HG03565 (cell line): ENCODE results near the gene PRKCE.

ENCODE experiments used
- ATAC-seq: cut with Tn5 transposase; IDR thresholded peaks from one replicate; pipeline ENCODE4 v1.9.1; 2021; ENCODE audit warnings: mild to moderate bottlenecking, moderate library complexity; ENCODE audit not compliant: unreplicated experiment

Gene PRKCE

DNA sequence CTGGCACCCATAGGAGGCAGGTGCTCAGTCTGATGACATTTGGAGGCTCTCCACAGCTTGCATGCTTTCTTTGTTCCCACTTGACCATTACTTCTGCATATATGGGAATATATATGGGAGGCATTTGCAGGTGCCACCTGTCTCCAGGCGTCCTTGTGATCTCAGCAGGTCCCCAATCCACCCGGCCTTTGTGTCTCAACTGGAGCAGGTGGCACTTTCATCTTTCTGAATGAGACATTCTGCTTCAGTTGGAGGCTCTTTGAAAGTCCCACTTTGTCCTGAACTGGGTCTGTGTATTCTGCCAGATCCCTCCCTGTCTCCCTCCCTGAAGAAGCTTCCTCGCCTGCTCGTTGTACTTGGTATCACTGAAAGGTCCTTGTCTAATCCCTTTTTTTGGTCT, 327.6 kb downstream of the PRKCE start:
- no peak for ATAC-seq

- no peak for ATAC-seq
Observed at GRCh38 chr2:45980161-45980865, 328.8 kb downstream of the PRKCE start.

DNA sequence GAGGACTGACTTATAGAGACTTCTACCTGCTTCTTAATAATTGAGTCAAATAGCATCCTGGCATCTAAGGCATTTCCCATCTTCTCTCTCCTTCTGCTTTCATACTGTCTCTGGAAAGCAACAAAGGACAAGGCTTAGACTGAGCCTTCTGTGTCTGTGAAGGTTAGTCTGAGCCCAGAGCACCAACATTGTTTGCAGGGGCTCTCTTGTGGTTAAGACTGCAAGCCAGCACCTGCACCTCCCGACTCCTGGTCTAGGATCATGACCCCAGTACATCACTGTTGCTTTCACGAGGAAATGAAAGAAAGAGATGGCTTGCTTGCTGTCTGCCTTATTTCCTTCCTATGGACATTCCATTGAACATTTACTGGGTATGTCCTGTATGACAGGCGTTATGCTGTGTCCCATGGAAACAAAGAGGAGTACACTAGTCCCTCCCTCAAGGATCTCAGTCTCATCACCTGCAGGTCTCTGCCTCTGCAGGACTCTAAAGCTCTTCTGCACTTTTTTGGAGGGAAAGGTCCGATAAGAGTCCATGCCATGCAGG, 330.0 kb downstream of the PRKCE start:
- no peak for ATAC-seq

DNA sequence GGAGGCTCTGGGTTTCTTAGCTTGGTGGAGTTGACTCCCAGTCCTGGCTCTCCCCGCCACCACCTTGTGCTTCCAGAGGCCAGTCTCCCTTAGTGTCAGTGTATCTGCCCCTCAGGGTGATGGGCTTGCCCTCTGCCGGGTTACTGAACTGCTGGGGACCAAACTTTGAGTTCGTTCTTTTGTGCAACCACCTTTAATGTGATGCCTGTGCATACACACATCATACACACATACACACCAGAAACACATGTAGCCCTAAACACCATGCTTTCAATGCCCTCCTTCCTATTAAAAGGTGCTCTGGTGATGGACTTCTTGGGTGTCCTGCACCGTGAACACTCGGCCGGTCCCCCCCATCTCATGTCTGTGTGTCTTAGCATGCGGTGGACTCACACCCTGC, 330.6 kb downstream of the PRKCE start:
- no peak for ATAC-seq

DNA sequence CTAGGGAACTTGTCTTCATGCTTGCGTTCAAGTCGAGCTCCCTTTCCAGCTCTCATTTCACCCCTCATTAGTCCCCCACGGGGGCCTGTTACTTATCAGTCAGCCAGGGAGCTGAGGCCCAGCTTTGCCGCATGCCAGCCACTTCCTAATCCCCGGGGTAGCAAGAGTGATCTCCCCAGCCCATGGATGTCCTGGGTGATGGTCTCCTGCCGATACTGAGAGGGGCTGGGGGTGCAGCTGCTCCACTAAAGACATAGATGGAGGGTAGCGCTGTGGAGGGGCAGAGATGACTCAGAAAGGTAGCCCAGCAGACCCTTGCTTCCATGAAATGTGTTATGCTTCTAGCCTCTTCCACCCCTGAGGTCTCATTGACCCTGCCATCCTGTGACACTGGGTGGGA, 331.7 kb downstream of the PRKCE start:
- ATAC-seq = no peak

DNA sequence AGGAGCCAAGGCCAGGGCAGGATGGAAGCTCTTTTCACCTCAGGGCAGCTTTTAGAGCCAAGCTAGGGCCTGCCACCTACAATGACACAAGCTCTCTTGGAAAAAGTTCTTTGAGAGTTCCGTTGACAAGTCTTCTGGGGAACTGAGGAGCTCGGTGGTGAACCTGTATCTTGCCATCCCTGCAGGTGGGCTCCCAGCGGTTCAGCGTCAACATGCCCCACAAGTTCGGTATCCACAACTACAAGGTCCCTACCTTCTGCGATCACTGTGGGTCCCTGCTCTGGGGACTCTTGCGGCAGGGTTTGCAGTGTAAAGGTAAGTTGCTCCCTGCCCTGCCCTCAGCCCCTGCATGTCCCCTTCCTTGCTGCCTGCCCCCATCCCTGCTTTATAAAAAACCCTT, 332.9 kb downstream of the PRKCE start:
- ATAC-seq = no peak

GRCh38 chr2:45984896-45985473, 333.5 kb downstream of the PRKCE start:
- no peak for ATAC-seq

GRCh38 chr2:45986509-45986908, 335.0 kb downstream of the PRKCE start:
- no peak for ATAC-seq

DNA sequence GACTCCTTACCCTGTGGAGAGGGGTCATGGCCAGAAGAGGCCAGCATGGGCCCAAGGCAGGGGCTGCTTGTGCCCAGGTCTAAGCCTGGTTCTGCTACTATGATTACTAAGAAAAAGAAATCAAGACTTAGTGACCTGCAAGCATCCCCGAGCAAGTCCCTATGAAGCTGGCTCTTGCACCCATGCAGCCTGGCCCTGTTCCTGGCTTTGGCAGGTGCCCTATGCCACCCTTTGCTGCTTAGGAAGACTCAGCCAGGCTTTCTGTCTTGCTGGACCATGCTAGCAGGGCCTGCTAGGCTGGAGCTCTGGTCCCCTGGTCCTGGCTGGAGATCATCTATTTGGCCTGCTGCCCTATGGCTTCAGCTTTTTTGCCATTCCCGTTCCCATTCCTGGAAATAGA, 336.4 kb downstream of the PRKCE start:
- ATAC-seq = no peak

- no peak for ATAC-seq
Observed at GRCh38 chr2:45988879-45989278, 337.4 kb downstream of the PRKCE start.

DNA sequence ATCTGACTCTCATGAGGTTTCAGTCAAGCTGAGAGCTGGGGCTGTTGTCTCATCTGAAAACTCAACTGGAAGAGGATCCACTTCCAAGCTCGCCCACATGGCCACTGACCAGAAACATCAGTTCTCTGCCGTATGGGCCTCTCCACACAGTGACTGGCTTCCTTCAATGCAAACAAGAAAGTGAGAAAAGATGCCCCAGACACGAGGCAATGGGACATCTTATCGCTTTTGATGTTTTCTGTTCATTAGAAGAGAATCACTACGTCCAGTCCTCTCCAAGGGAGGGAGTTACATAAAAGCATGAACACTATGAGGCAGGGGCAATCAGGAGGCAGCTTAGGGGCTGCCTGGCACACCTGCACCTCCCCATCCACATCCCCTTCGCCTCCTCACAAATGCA, 338.7 kb downstream of the PRKCE start:
- no peak for ATAC-seq

GRCh38 chr2:45992021-45992740, 340.7 kb downstream of the PRKCE start:
- no peak for ATAC-seq

DNA sequence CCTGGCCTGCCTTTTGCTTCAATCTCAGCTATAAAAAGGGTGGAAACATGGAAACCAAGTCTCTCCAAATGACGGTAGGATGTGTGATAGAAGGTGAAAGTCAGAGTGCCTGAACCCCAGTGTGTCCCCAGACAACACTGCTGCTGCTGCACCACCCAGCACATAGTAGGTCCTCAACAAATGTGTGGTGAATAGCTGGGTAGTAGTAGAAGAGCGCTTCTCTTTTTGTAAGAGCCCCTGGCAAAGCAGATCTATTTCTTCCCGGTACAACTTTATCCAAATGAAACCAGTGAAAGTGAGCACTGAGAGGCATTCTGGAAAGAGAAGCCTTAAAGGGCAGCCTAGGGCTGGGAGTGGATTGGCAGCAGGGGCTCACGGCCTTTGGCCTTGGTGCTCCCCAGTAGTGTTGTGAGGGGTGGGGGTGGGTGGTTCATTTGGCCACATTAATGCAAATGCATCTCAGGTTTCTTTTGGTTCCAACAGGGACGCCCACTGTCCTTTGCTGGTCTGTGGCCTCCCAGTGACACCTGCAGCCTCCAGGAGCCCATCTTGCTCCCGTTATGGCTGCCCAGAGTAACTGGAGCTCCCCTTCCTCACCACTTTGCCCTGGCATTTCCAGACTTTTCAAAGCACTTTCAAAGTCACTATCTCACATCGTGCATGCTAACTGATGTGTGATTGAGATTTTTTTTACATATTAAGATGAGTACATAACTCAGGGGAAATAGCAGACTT, 341.4 kb downstream of the PRKCE start:
- ATAC-seq = no peak

DNA sequence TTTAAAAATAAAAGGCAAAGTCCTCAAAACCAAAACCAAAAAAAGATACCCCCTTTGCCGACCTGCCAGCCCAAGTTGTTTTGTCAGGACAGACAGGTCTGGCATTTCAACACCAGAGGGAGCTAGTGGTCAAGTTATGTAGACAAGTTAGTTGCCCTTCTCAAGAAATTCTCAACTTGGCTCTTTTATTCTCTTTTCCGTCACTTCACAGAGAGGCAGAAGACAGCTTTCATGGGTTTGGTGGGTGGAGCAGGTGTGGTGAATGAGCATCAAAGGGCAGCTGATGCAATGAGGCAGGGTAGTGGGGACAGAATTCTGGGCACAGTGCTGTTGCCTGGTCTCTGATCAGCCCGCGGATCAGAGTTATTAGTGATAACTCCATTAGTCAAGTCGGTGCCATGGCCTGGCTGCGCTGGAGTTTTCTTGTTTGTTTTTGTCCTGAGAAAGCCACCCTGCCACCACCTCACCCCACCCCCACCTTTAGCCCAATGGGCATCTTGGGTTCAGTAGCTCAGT, 342.1 kb downstream of the PRKCE start:
- no peak for ATAC-seq

DNA sequence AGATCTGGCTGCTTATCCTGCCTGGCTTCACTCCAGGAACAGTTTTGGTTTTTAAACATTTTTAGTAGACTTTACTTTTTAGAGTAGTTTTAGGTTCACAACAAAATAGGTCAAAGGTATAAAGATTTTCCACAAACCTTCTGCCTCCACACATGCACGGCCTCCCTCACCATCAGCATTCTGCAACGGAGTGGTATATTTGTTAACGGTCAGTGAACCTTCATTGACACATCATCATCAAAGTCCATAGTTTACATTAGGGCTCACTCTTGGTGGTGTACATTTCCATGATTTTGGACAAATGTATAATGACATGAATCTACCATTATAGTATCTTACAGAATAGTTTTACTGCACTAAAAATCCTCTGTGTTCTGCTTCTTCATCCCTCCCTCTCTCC, 342.6 kb downstream of the PRKCE start:
- ATAC-seq = no peak

DNA sequence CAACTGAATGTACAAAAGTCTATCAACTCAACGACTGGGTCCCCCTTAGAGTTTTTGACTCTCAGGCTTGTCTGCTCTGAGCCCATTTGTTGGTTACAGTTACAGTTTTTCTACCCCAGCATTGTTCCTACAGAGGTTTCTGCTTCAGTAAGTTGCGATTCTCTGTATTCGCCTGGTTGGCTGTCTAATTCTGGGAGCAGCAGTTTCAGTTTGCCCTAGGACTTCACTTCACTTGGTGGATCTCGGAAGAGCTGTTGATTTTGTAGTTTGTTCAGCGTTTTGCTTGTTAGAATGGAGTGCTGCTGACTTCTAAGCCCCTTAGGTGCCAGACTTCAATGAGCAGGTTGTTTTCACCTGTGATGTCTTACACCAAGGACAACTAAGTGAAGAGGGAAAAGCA, 349.2 kb downstream of the PRKCE start:
- no peak for ATAC-seq

DNA sequence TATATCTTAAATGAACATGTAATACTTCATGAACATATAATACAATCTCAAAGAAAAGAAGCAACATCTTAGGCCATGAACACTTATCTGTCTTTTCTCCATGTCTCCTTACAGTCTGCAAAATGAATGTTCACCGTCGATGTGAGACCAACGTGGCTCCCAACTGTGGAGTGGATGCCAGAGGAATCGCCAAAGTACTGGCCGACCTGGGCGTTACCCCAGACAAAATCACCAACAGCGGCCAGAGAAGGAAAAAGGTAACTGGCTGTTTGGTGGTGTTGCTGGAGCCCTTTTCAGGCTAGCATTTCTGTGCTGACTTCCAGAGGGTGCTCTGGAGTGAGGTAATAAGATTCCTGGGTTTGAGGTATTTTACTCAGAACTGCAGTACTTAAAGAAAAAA, 349.8 kb downstream of the PRKCE start:
- no peak for ATAC-seq

DNA sequence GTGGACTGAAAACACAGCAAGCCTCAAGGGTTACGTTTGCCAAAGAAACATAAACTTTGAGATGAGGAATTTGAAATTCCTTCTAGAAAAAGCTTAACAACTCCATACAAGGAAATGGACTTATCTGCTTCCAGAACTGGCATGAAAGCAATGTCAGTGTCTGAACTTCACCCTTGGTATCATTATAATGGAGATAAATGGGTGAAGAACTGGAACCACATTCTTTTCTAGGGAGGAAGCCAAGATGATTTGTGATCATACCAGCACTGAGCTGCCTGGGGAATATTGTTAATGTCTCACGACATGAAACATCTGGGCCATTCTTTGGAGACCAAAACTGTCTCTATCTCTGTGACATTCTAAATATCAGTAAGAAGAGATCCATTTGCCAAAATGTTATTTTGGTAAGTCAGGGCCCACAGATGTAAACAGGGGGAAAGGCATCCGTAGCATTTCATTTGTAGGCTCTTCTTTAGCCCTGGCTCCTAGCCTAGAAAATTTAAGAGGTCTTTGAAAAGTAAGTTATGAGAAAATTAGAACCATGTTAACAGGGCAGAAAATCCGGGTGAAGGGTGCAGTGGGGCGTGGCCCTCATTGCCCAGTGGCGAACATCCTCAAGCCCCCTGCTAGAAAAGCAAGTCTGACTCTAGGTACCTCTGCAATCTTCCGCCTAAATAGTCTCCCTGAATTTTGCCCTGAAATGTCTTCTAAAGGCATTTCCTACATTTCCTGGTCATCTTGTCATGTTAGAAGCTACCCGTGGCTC, 350.4 kb downstream of the PRKCE start:
- ATAC-seq = no peak

DNA sequence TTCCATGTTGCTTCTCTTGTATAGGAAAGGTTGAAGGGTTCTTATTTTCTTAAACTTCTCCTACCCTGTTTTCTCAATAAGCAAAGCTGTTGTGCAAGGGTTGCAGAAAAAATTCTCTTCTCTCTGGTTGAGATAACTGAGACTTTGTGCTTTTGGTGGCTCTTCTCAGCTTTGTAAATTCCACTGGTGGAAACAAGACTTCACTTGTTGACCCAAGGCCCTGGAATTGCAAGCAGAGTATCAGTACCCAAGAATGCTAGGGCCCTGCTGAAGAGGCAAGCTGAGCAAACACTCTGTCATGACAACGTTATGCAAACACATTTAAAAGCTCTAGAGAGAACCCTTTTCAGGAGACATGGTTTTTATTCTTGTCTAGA, 351.0 kb downstream of the PRKCE start:
- ATAC-seq = no peak

GRCh38 chr2:46002947-46003346, 351.5 kb downstream of the PRKCE start:
- ATAC-seq = no peak
